ENCODE data around the gene CRELD2. TPM values are rescaled to one million over a fixed set of nuclear protein-coding genes. Genes with fewer than 3 reads are reported as not detected.
A peak's percentile ranks its signal among the peaks of the same experiment; 100 is the strongest.

Gene CRELD2
- total RNA-seq, 1 experiment from 2014 or later, result 71.1 TPM

DNA sequence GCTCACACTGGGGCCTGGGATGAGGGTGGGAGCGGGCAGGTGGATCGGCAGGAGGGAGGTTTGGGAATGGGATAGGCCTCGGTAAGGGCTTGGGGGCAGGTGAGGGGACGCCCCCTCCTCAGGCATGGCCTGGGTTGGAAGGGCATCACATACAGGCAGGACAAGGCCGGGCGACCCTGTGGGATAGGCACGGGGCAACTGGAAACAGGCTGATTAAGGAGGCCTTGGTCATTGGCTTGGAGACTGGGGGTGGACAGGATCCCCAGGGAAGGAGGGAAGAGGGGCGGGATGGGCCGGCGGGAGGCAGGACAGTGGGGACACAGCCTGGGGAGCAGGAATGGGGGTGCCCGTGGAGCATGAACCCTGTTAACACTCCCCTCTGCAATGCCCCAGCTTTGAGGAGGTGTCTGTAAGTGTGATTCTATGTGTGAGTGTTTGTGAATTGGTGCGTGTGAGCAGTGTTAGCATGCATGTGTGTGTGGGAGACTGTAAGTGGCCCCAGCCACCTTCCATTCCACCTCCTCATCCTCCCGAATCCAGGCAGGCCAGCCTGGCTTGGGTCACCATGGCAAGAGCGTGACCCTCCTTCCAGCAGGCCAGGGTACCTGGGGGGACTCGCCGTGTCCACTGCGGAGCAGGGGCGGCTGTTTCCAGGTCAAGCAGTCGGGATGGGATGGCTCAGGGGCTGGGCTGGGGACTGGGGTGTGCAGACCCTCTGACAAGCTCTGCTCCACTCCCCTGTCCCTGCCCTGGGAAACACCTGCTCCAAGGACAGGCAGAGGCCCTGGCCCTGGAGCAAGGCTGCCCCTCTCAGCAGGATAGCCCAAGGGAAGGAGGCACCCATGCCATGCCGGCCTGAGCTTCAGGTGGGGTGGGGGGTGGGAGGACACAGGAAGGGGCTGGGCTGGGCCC lies 38.7 kb downstream of the CRELD2 start:
- DNase-seq (ENCODE audit: low read depth), result no peak

DNA sequence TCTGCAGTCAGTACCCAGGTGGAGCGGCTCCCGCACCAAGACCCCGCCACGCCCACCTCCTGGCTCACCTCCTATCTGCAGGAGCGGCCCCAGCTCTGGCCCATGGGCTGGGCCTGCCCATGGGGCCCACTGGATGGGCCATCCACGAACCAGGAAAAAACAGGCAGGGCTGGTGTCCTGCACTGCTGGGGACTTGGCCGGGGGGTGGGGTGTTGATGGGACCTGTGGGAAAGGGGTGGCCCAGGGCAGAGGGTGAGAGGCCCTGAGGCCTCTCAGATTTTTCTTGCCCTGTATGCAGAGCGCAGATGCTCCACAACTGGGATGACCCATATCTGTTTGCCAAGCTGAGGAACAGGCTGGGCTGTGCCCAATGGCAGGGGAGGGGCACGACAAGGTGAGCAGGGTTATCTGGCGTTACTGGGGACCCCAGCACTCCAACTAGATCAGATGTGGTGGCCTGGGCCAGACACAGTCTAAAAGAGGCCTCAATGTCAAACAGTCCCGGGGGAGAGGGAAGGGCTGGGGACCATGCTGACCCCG lies 39.5 kb downstream of the CRELD2 start:
- no peak for DNase-seq (ENCODE audit: low read depth)

DNA sequence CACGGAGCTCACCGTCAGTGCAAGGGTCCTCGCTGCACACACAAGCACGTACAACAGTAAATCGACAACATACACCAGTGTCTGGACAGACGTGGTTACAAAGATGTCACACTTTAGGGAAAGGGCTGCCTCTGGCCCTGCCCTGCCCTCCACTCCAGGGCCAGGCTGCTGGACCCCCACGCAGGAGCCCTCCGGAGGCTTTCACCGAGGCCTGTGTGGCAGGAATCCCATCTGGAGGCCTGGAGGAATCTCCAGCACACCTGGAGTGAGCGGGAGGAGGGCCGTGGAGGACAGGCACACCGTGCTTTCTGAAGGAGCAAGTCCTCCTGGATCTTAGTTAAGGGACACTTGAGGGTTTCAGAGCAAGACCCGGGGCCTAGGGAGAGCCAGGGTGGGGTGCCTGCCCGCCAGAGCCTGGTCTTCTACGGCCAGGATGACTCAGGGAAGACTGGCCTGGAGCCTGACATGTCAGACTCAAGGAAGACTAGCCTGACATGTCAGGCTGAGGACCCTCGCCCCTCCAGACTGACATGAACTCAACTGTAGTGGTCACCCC lies 40.0 kb downstream of the CRELD2 start:
- DNase-seq (ENCODE audit: low read depth), result no peak

DNA sequence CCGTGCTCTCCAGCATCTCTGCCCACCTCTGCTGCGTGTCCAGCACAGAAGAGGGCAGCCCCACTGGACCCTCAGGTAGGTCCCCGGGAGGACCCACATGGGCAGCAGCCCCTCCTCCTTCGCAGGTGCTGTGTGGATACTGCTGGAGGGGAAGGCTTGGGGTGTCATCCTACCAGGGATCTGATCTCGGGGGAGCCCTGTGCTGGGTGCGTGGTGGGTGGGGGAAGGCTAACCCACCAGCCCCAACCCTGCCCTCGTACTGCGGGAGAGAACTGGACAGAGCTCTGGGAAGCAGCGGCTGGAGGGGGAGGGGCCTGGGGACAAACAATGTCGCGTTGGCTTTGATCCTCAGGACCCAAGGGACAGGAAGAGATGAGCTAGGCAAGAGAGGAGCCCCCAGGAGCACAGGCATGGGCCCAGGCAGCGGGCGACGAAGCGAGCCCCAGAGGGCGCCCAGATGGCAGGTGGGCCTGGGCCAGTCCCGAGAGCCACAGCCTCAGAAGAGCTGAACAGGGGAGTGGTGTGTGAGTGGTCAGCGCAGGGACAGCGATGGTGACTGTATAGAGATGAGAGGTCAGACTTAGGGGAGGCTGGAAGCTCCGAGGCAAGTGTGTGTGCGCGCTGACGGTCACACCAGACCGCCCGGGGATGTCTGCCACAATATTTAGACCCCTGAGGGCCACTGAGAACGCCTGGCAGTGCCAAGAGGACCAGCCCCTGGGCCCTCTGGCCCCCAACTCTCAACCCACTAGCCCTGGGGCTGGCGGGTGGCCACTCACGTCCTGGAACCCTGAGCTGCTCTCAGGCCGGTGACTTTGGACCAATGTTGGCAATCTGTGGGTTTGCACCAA lies 40.7 kb downstream of the CRELD2 start:
- DNase-seq (ENCODE audit: low read depth), result no peak

DNA sequence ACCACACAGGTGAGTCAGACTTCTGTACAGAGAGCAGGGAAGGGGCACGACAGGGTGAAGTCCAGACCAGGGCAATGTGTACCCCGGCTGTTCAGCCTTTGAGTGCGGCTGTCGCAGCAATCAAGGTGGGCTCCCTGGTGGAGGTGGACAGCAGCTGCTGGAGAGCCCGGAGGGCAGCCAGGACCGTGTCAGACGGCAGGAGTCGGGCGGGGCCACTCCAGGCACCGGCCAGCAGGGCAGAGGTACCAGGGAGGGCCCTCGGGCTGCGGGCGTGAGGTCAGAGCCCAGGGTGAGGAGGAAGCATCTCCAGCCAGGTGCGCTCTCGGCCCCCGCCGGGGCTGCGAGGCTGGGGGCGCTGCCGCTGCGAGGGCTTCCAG lies 41.3 kb downstream of the CRELD2 start:
- DNase-seq (ENCODE audit: low read depth), result peak; percentile 64

DNA sequence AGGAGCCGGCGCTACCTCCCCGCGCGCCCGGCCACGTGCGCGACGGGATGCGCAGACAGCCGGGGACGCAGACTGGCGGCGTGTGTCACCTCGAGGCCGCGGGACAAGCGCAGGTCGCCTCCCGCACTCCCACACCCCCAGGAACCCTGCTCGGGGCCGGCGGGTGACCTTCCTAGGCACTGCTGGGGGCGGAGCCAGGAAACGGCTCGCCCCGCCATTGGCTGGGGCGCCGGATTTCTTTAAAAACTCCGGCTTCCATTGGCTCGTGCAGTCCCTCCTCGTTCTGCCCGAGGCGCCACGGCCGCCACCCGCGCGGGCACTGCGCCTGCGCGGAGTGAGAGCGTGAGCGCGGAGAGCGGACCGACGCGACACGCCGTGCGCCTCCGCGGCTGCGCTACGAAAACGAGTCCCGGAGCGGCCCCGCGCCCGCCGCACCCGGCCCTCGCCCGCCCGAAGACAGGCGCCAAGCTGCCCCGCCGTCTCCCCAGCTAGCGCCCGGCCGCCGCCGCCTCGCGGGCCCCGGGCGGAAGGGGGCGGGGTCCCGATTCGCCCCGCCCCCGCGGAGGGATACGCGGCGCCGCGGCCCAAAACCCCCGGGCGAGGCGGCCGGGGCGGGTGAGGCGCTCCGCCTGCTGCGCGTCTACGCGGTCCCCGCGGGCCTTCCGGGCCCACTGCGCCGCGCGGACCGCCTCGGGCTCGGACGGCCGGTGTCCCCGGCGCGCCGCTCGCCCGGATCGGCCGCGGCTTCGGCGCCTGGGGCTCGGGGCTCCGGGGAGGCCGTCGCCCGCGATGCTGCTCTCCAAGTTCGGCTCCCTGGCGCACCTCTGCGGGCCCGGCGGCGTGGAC lies 41.9 kb downstream of the CRELD2 start, which contains the start of gene PIM3:
TSS of gene PIM3 (plus strand) at position 614 of the 846 bp plus-strand sequence. CDS start at position 790, 176 bp downstream.
- peak; percentile 94 for DNase-seq (ENCODE audit: low read depth)

DNA sequence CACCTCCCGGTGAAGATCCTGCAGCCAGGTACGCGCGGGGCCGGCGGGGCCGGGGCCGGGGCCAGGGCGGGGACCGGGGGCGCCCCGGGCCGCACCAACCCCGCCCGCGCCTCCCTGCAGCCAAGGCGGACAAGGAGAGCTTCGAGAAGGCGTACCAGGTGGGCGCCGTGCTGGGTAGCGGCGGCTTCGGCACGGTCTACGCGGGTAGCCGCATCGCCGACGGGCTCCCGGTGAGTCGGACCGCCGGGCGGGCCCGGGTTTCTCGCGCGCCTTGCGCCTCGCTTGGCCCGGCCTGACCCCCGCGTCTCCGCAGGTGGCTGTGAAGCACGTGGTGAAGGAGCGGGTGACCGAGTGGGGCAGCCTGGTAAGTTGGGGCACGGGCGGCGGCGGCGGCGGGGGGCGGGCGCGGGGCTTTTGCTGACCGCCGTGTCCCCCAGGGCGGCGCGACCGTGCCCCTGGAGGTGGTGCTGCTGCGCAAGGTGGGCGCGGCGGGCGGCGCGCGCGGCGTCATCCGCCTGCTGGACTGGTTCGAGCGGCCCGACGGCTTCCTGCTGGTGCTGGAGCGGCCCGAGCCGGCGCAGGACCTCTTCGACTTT lies 42.7 kb downstream of the CRELD2 start:
- no peak for DNase-seq (ENCODE audit: low read depth)

DNA sequence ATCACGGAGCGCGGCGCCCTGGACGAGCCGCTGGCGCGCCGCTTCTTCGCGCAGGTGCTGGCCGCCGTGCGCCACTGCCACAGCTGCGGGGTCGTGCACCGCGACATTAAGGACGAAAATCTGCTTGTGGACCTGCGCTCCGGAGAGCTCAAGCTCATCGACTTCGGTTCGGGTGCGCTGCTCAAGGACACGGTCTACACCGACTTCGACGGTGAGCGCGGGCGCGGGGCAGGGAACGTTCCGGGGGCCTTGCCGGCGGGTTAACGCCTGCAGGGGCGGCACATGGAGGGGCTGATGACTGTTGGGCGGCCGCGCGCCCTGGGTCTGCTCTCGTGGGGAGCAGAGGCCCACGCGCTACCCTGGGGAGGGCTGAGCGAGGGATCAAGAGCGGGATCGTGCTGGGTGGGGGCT lies 43.2 kb downstream of the CRELD2 start:
- no peak for DNase-seq (ENCODE audit: low read depth)

DNA sequence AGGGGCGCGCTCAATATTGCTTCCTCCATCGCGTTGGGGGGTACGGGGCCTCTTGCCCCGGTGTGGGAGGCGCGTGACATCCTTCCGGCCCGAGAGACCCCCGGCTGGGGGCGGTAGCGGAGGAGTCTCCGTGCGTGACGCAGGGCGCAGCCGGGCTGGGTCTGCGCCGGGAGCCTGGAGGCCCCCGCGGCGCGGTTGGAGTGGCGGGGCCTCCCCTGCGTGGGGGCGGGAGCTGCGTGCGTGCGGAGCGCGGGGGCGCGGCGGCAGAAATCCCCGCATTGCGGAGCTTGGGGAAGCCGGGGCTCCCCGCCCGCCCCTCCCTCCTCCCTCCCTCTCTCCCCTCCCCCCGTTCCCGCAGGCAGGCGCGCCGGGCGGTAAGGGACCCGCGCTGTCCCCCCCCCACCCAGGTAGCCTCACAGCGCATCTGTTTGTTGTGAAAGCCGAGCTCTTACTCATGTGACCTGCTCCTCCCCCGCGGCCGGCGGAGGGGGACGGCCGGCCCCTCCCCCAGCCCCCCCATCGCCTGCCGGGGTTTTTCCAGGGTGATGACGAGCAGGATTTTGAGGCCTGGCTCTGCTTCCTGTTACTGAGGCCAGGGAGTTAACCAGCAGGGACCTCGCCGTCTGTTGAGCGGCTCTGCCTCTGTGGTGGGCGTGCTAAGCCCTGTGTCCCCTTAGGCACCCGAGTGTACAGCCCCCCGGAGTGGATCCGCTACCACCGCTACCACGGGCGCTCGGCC lies 43.7 kb downstream of the CRELD2 start:
- DNase-seq (ENCODE audit: low read depth), result peak; percentile 85

DNA sequence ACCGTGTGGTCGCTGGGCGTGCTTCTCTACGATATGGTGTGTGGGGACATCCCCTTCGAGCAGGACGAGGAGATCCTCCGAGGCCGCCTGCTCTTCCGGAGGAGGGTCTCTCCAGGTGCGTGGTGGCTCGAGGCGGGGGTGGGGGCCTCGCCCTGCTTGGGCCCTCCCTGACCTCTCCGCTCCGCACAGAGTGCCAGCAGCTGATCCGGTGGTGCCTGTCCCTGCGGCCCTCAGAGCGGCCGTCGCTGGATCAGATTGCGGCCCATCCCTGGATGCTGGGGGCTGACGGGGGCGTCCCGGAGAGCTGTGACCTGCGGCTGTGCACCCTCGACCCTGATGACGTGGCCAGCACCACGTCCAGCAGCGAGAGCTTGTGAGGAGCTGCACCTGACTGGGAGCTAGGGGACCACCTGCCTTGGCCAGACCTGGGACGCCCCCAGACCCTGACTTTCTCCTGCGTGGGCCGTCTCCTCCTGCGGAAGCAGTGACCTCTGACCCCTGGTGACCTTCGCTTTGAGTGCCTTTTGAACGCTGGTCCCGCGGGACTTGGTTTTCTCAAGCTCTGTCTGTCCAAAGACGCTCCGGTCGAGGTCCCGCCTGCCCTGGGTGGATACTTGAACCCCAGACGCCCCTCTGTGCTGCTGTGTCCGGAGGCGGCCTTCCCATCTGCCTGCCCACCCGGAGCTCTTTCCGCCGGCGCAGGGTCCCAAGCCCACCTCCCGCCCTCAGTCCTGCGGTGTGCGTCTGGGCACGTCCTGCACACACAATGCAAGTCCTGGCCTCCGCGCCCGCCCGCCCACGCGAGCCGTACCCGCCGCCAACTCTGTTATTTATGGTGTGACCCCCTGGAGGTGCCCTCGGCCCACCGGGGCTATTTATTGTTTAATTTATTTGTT lies 44.6 kb downstream of the CRELD2 start:
- DNase-seq (ENCODE audit: low read depth), result no peak

DNA sequence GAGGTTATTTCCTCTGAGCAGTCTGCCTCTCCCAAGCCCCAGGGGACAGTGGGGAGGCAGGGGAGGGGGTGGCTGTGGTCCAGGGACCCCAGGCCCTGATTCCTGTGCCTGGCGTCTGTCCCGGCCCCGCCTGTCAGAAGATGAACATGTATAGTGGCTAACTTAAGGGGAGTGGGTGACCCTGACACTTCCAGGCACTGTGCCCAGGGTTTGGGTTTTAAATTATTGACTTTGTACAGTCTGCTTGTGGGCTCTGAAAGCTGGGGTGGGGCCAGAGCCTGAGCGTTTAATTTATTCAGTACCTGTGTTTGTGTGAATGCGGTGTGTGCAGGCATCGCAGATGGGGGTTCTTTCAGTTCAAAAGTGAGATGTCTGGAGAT lies 45.2 kb downstream of the CRELD2 start:
- no peak for DNase-seq (ENCODE audit: low read depth)

DNA sequence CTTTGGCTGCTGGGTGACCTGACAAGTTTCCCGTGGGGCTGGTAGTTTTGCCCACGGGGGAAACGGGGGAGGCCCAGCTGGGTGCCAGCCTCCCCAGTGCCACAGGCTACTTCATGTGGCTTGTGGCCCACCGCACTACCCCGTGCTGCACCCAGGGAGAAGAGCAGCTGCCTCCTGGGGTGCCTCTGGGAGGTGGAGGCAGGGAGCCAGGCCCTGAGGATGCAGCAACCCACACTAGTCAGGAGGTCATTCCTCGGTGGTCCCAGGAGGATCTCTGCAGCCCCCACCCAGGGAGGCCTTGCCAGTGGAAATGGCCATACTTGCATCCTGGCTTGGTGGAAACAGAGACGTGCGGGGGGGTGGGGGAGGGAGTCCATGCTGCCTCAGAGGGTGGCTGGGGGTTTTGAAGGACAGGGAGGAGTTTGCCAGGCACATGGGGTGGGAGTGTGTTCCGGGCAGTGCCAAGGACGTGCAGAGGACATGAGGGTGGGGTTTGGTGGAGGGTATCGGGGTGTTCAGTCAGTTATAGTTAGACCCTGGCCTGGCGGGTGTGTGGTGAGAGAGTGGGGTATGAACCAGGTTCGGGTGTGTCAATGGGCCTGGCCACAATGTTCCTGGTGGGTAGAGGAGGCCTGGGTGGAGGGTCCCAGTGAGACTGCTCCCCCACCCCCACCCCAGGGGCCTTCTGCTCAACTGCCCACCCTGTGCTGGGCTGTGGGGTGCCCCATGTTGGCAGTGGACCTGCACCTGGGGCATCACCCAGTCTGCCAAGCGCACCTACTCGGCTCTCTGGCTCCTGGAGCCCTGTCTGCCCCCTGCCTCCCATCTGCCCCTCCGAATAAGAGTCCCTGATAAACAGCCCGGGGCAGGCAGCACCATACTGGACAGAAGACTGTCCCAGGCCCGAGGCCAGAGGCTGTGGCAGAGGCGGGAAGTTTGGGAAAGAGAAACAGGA lies 46.0 kb downstream of the CRELD2 start:
- DNase-seq (ENCODE audit: low read depth), result no peak

DNA sequence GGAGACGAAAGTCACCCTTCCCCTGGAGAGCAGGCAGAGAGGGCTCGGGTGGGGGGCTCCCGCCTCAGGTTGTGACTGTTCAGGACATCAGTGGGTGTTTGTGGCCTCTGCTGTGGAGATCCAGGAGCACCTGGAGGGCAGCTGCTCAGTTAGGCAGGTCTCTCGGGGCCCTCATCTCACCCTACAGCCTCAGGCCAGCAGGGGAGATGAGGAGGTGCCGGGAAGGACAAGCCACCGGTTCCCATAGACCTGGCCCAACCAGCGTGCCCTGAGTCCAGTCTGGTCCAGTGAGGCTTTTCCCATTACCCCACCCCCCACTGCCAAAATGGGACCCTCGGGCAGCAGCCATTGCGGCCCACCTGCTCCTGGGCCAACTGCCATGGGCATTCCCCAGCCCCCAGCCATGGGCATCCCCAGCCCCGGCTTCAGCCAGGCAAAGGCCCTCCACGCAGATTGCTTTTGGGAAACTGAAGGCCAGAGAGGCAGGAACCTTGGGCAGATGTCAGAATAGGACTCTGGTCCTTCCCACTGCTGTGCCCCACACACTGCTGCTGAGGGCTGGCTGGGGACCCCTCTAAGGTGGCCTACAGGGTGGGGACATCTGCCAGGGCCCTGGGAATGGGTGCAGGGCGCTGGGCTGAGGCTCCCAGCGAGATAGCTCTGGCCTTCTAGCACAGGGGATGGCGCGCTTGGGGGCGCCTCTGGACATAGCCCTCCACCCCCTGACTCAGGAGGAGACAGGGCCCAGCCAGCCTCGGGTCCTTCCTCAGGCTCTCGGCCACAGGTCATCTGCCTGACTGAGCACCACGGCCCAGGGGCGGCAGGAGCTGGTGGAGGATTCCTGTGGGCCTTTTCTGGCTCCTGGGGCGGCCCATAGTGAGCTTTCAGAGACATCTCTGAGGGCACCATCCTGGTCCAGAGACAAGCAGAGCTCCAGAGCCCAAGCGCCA lies 46.9 kb downstream of the CRELD2 start:
- no peak for DNase-seq (ENCODE audit: low read depth)

DNA sequence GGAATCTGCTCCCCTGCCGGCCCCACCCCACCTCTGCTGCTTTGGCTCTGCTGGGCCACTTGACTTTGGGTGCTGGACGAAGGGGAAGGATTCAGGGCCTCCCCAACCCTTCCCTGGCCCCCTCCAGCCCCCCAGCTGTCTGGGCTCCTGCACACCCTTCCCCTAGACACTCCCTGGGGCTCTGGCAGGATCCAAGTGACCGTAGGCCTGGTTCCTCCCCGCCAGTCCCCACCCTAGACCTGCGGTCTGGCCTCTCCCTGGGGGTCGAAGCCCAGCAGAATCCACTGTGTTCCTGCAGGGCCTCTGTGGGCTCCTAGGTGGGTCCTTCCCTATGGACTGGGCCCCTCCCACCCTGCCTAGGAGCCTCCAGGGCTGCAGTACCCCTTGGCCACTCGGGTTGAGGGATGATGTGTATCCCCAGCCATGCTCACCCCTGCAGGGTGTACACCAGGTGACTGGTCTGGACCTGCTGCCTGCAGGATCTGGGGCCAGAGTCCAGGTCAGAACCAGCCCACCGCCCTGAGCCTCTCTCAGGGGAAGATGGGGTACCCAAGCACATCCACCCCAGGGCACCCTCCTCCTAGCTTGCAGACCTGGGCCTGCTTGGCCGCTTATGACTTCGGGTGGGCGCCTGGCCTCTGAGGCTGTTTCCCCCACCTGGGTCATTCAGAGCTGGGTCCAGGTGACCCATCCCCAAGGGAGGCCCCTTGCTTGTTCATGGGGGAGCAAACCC lies 47.8 kb downstream of the CRELD2 start:
- no peak for DNase-seq (ENCODE audit: low read depth)

DNA sequence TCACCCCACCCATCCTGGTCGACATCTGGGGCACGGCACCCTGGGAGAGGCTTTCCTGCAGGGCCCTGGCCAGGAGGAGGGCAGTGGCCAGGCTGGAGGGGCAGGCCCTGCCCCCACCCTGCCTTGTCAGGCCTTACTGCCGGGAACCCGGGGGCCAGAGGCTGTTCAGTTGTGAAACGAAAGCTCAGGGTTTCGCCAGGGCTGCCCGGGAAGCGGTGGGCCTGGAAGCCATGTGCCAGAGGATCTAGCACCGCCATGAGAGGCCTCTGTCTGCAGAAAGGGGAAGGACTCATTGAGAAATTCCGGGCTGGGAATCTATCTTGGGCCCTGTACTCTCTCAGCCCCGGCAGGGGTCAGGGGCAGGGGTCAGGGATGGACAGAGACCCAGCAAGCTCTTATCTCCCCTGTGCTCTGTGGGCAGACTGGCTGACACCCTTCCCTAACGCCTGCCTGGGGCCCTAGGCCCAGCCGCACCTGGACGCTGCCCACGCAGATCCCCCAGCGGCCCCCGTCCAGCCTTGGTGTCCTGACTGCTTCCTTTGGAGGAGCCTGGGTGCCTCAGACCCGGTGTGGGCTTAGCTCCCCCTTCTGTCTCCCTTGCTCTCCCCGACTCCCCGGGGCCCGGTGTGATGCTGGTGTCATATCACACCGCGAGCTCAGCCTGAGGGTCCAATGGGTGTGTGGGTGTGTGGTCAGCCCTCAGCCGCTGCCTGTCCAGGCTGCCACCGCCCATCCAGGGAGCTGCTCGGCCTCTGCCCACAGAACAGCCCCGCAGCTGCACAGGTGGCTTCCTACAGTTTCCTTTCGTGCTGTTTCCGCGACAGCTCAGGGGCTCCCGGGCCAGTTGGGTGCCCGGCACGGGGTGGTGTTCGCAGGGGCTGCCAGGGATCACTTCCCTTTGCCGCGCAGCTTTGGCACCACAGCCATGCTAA lies 48.6 kb downstream of the CRELD2 start:
- DNase-seq (ENCODE audit: low read depth), result no peak

Data from LHCN-M2 (cell line).